GM23338 (cell line): ENCODE measurements around the gene ERAP2. TPM values are rescaled to one million over a fixed set of nuclear protein-coding genes. Genes with fewer than 3 reads are reported as not detected.

Source experiments
- ATAC-seq: fragments of 200-7000 bp; cut with Tn5 transposase; 3 replicates; pipeline ENCODE4 v1.9.1; 2020
- DNase-seq: peaks from one replicate; pipeline ENCODE4 v3.0.0-alpha.2; 2015; ENCODE audit warnings: low spot score
- H2AFZ ChIP-seq: fragments of 200-600 bp; sonication (generic); 2 replicates; pipeline ENCODE4 v1.8.0; 2016; ENCODE audit warnings: antibody characterized with exemption, mild to moderate bottlenecking, moderate library complexity
- H3F3A ChIP-seq: fragments of 200-600 bp; sonication (generic); replicated peaks from 2 replicates; pipeline ENCODE4 v1.8.0; 2017; ENCODE audit warnings: antibody characterized with exemption, mixed run types, low read depth
- H3K27ac ChIP-seq: fragments of 200-600 bp; sonication (generic); 2 replicates; pipeline ENCODE4 v1.6.1; 2016; ENCODE audit warnings: low read depth
- H3K27me3 ChIP-seq: fragments of 200-600 bp; sonication (generic); 2 replicates; pipeline ENCODE4 v1.8.0; 2016; ENCODE audit warnings: mild to moderate bottlenecking, mixed run types, moderate library complexity; ENCODE audit not compliant: insufficient read depth
- H3K36me3 ChIP-seq: fragments of 200-600 bp; sonication (generic); 2 replicates; pipeline ENCODE4 v1.8.0; 2016; ENCODE audit warnings: mild to moderate bottlenecking; ENCODE audit not compliant: insufficient read depth
- H3K4me1 ChIP-seq: fragments of 200-600 bp; sonication (generic); 2 replicates; pipeline ENCODE4 v1.8.0; 2016; ENCODE audit warnings: mild to moderate bottlenecking, moderate library complexity; ENCODE audit not compliant: insufficient read depth
- H3K4me2 ChIP-seq: fragments of 200-600 bp; sonication (generic); 2 replicates; pipeline ENCODE4 v1.7.1; 2017; ENCODE audit warnings: mixed run types
- H3K4me3 ChIP-seq: fragments of 200-600 bp; sonication (generic); 2 replicates; pipeline ENCODE4 v1.6.1; 2016; ENCODE audit warnings: mixed run types
- H3K79me2 ChIP-seq: fragments of 200-600 bp; sonication (generic); replicated peaks from 2 replicates; pipeline ENCODE4 v1.8.0; 2017; ENCODE audit warnings: mild to moderate bottlenecking; ENCODE audit not compliant: insufficient read depth
- H3K9me2 ChIP-seq: fragments of 200-600 bp; sonication (generic); 2 replicates; pipeline ENCODE4 v1.8.0; 2017; ENCODE audit not compliant: insufficient read depth
- H4K20me1 ChIP-seq: fragments of 200-600 bp; sonication (generic); replicated peaks from 2 replicates; pipeline ENCODE4 v1.8.0; 2017; ENCODE audit warnings: mild to moderate bottlenecking; ENCODE audit not compliant: insufficient read depth
- H3K27ac Mint-ChIP-seq: 2 replicates; pipeline ENCODE4 v1.8.0; 2020; ENCODE audit warnings: inconsistent platforms, mild to moderate bottlenecking, moderate library complexity, mixed read lengths
- H3K27me3 Mint-ChIP-seq: 3 replicates; pipeline ENCODE4 v1.8.0; 2022; ENCODE audit warnings: low read depth, mild to moderate bottlenecking, moderate library complexity, mixed read lengths, inconsistent platforms; ENCODE audit not compliant: insufficient read depth, poor library complexity
- H3K36me3 Mint-ChIP-seq: 3 replicates; pipeline ENCODE4 v1.8.0; 2021; ENCODE audit warnings: low read depth, mild to moderate bottlenecking, inconsistent platforms, moderate library complexity, mixed read lengths
- H3K4me1 Mint-ChIP-seq: 3 replicates; pipeline ENCODE4 v1.8.0; 2020; ENCODE audit warnings: mild to moderate bottlenecking, inconsistent platforms, mixed read lengths
- H3K4me3 Mint-ChIP-seq: 3 replicates; pipeline ENCODE4 v1.8.0; 2021; ENCODE audit warnings: moderate library complexity, mild to moderate bottlenecking, inconsistent platforms, mixed read lengths
- H3K9me3 Mint-ChIP-seq: 3 replicates; pipeline ENCODE4 v1.8.0; 2020; ENCODE audit warnings: moderate library complexity, mild to moderate bottlenecking, inconsistent platforms, mixed read lengths
- POLR2AphosphoS5 ChIP-seq: IDR thresholded peaks from 2 replicates; pipeline ENCODE4 v1.6.1; 2016; ENCODE audit warnings: antibody characterized with exemption, low read depth
- STAT1 ChIP-seq: IDR thresholded peaks from one replicate; pipeline ENCODE4 v1.6.1; 2016; ENCODE audit warnings: antibody characterized with exemption; ENCODE audit not compliant: unreplicated experiment
- ZNF114 ChIP-seq: fragments of 250-450 bp; sonication (Bioruptor Pico); IDR thresholded peaks from 2 replicates; pipeline ENCODE4 v1.5.0; 2020; ENCODE audit warnings: mild to moderate bottlenecking, moderate library complexity
- ZNF331 ChIP-seq: fragments of 250-450 bp; sonication (Bioruptor Pico); IDR thresholded peaks from 2 replicates; pipeline ENCODE4 v1.5.0; 2020; ENCODE audit warnings: low read depth, mild to moderate bottlenecking, moderate library complexity
- polyA plus RNA-seq: library from polyadenylated mRNA; unstranded; fragments of >200 nt; fragmentation: Nextera tagmentation; extraction: Ambion mirVana; gene quantifications from 2 replicates; pipeline ENCODE4 v1.2.1, GENCODE V29; 2016
- total RNA-seq: library from RNA; depleted of rRNA; stranded (reverse); fragments of >200 nt; shearing (Covaris generic); gene quantifications from 2 replicates; pipeline ENCODE4 v1.2.3, GENCODE V29; 2014
- TF ChIP-seq, protein P1 (sequence below): fragments of 250-450 bp; sonication (Bioruptor Pico); IDR thresholded peaks from 2 replicates; pipeline ENCODE4 v1.5.0; 2020; ENCODE audit warnings: mild to moderate bottlenecking, moderate library complexity
- TF ChIP-seq, protein P2 (sequence below): IDR thresholded peaks from one replicate; pipeline ENCODE4 v1.6.1; 2018; ENCODE audit warnings: antibody characterized with exemption; ENCODE audit not compliant: unreplicated experiment

Gene ERAP2
- total and polyA plus RNA-seq, 2 experiments from 2014 or later, result 0.73 TPM; not detected in 1

DNA sequence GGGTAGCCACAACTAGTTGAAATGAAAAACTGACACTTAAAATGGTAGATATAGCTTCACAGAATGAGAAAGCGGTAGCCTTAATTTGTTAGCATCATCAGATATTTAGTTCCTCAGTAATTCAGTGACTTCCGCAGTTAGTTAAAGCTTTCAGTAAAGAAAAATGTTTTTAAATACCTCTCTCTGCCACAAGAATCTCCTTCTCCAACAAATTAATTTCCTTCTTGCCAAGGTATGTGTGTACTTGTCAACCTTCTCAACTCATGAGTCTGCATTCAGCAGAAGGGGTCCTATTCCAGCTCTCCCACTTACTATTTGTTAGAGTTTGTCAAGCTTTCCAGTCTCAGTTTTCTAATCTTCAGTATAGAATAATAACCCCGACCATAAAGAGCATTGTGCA, 42.3 kb upstream of the ERAP2 start (continued):
- TF ChIP-seq, protein P1, sequence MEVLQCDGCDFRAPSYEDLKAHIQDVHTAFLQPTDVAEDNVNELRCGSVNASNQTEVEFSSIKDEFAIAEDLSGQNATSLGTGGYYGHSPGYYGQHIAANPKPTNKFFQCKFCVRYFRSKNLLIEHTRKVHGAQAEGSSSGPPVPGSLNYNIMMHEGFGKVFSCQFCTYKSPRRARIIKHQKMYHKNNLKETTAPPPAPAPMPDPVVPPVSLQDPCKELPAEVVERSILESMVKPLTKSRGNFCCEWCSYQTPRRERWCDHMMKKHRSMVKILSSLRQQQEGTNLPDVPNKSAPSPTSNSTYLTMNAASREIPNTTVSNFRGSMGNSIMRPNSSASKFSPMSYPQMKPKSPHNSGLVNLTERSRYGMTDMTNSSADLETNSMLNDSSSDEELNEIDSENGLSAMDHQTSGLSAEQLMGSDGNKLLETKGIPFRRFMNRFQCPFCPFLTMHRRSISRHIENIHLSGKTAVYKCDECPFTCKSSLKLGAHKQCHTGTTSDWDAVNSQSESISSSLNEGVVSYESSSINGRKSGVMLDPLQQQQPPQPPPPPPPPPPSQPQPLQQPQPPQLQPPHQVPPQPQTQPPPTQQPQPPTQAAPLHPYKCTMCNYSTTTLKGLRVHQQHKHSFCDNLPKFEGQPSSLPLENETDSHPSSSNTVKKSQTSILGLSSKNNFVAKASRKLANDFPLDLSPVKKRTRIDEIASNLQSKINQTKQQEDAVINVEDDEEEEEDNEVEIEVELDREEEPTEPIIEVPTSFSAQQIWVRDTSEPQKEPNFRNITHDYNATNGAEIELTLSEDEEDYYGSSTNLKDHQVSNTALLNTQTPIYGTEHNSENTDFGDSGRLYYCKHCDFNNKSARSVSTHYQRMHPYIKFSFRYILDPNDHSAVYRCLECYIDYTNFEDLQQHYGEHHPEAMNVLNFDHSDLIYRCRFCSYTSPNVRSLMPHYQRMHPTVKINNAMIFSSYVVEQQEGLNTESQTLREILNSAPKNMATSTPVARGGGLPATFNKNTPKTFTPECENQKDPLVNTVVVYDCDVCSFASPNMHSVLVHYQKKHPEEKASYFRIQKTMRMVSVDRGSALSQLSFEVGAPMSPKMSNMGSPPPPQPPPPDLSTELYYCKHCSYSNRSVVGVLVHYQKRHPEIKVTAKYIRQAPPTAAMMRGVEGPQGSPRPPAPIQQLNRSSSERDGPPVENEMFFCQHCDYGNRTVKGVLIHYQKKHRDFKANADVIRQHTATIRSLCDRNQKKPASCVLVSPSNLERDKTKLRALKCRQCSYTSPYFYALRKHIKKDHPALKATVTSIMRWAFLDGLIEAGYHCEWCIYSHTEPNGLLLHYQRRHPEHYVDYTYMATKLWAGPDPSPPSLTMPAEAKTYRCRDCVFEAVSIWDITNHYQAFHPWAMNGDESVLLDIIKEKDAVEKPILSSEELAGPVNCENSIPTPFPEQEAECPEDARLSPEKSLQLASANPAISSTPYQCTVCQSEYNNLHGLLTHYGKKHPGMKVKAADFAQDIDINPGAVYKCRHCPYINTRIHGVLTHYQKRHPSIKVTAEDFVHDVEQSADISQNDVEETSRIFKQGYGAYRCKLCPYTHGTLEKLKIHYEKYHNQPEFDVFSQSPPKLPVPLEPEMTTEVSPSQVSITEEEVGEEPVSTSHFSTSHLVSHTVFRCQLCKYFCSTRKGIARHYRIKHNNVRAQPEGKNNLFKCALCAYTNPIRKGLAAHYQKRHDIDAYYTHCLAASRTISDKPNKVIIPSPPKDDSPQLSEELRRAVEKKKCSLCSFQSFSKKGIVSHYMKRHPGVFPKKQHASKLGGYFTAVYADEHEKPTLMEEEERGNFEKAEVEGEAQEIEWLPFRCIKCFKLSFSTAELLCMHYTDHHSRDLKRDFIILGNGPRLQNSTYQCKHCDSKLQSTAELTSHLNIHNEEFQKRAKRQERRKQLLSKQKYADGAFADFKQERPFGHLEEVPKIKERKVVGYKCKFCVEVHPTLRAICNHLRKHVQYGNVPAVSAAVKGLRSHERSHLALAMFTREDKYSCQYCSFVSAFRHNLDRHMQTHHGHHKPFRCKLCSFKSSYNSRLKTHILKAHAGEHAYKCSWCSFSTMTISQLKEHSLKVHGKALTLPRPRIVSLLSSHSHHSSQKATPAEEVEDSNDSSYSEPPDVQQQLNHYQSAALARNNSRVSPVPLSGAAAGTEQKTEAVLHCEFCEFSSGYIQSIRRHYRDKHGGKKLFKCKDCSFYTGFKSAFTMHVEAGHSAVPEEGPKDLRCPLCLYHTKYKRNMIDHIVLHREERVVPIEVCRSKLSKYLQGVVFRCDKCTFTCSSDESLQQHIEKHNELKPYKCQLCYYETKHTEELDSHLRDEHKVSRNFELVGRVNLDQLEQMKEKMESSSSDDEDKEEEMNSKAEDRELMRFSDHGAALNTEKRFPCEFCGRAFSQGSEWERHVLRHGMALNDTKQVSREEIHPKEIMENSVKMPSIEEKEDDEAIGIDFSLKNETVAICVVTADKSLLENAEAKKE (CRISPR knock-in tag), result no peak
- no peak for TF ChIP-seq STAT1

DNA sequence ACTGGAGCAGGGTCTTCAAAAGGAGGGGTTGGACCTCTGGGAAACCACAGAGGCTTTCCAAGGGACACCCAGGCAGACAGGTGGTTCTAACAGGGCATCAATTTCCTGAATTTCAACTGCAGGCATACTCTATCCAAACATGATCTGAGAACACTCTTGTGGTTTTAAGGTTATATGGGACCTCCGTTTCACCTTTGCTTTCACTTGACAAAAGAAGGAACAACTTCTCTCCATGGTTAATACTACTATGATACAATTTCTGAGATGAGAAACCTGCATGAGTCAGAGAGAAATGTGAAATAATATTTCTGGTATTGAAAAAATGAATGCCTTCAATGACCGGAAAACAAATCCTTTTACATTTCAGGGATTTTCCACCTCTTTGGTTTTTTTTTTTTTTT, 40.5 kb upstream of the ERAP2 start:
- no peak overlapping the region for H2AFZ ChIP-seq
- Mint-ChIP-seq H3K27ac (no peak overlapping the region), H3K27me3 (peaks cover 2% of the 10 kb centered on the region), H3K9me3 (no peaks in the 10 kb centered on the region), H3K4me1 (no peaks in the 10 kb centered on the region), H3K36me3 (no peaks in the 10 kb centered on the region), H3K4me3 (no peak overlapping the region)
- H3K9me2 ChIP-seq, result no peaks in the 10 kb centered on the region
- no peaks in the 10 kb centered on the region for H3F3A ChIP-seq
- no peaks in the 10 kb centered on the region for H4K20me1 ChIP-seq
- no peak overlapping the region for H3K27ac ChIP-seq
- no peak for ATAC-seq
- H3K79me2 ChIP-seq, result no peaks in the 10 kb centered on the region
- H3K4me2 ChIP-seq, result no peak overlapping the region
- H3K36me3 ChIP-seq, result no peaks in the 10 kb centered on the region
- no peak for DNase-seq
- no peak overlapping the region for H3K4me3 ChIP-seq
- no peaks in the 10 kb centered on the region for H3K4me1 ChIP-seq
- H3K27me3 ChIP-seq, result no peaks in the 10 kb centered on the region
- TF ChIP-seq, protein P2, sequence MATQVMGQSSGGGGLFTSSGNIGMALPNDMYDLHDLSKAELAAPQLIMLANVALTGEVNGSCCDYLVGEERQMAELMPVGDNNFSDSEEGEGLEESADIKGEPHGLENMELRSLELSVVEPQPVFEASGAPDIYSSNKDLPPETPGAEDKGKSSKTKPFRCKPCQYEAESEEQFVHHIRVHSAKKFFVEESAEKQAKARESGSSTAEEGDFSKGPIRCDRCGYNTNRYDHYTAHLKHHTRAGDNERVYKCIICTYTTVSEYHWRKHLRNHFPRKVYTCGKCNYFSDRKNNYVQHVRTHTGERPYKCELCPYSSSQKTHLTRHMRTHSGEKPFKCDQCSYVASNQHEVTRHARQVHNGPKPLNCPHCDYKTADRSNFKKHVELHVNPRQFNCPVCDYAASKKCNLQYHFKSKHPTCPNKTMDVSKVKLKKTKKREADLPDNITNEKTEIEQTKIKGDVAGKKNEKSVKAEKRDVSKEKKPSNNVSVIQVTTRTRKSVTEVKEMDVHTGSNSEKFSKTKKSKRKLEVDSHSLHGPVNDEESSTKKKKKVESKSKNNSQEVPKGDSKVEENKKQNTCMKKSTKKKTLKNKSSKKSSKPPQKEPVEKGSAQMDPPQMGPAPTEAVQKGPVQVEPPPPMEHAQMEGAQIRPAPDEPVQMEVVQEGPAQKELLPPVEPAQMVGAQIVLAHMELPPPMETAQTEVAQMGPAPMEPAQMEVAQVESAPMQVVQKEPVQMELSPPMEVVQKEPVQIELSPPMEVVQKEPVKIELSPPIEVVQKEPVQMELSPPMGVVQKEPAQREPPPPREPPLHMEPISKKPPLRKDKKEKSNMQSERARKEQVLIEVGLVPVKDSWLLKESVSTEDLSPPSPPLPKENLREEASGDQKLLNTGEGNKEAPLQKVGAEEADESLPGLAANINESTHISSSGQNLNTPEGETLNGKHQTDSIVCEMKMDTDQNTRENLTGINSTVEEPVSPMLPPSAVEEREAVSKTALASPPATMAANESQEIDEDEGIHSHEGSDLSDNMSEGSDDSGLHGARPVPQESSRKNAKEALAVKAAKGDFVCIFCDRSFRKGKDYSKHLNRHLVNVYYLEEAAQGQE, result no peak
- no peak for TF ChIP-seq POLR2AphosphoS5
- TF ChIP-seq, protein P1 (CRISPR knock-in tag), result no peak
- no peak for TF ChIP-seq STAT1
- no peak for TF ChIP-seq ZNF331 (CRISPR knock-in tag)
- TF ChIP-seq ZNF114, result no peak
